HepG2 (cell line): ENCODE data around the gene TOP1. TPM values are rescaled to one million over a fixed set of nuclear protein-coding genes. Genes with fewer than 3 reads are reported as not detected.

Source experiments
- ARID3A ChIP-seq: IDR thresholded peaks from 2 replicates; pipeline ENCODE4 v1.6.1; 2012; ENCODE audit warnings: low read depth, low read length, improper control_type of control experiment
- CBX1 ChIP-seq: IDR thresholded peaks from one replicate; pipeline ENCODE4 v1.6.1; 2016; ENCODE audit warnings: antibody characterized with exemption, low read depth
- ELF1 ChIP-seq: sonication (generic); formaldehyde crosslinking; IDR thresholded peaks from 2 replicates; pipeline ENCODE4 v1.4.0; 2020; ENCODE audit warnings: missing genetic modification reagents
- FOSL1 ChIP-seq: sonication (generic); formaldehyde crosslinking; IDR thresholded peaks from 2 replicates; pipeline ENCODE4 v1.9.0; 2021; ENCODE audit warnings: missing genetic modification reagents, borderline replicate concordance
- GMEB1 ChIP-seq: sonication (generic); formaldehyde crosslinking; IDR thresholded peaks from 2 replicates; pipeline ENCODE4 v1.5.1; 2020; ENCODE audit warnings: missing genetic modification reagents, mild to moderate bottlenecking, borderline replicate concordance
- HDAC1 ChIP-seq: sonication (generic); formaldehyde crosslinking; IDR thresholded peaks from 2 replicates; pipeline ENCODE4 v1.5.1; 2020; ENCODE audit warnings: mild to moderate bottlenecking, missing genetic modification reagents
- KLF16 ChIP-seq, 2 experiments: sonication (generic) in 1 of 2; formaldehyde crosslinking in 1 of 2; IDR thresholded peaks; 2 replicates each; pipeline versions ENCODE4 v1.6.1 to v1.8.0; 2016 to 2023; ENCODE audit warnings: missing genetic modification reagents in 2 of 2, missing compliant biosample characterization in 1 of 2
- PAF1 ChIP-seq: IDR thresholded peaks from 2 replicates; pipeline ENCODE4 v1.6.1; 2016; ENCODE audit warnings: missing genetic modification reagents, missing compliant biosample characterization
- SMARCE1 ChIP-seq: fragments of 450-650 bp; IDR thresholded peaks from 2 replicates; pipeline ENCODE4 v1.6.1; 2017; ENCODE audit warnings: borderline replicate concordance
- TFE3 ChIP-seq: IDR thresholded peaks from 2 replicates; pipeline ENCODE4 v1.6.1; 2016
- ZNF24 ChIP-seq: fragments of 450-650 bp; IDR thresholded peaks from 2 replicates; pipeline ENCODE4 v1.6.1; 2017; ENCODE audit warnings: antibody characterized with exemption, mild to moderate bottlenecking
- ZNF609 ChIP-seq: sonication (generic); formaldehyde crosslinking; IDR thresholded peaks from 2 replicates; pipeline ENCODE4 v1.4.0; 2020; ENCODE audit warnings: mild to moderate bottlenecking, missing genetic modification reagents, borderline replicate concordance
- ZZZ3 ChIP-seq: sonication (generic); formaldehyde crosslinking; IDR thresholded peaks from 2 replicates; pipeline ENCODE4 v1.4.0; 2020; ENCODE audit warnings: missing genetic modification reagents, mild to moderate bottlenecking, borderline replicate concordance
- polyA plus RNA-seq, 8 experiments: library from polyadenylated mRNA; depleted of rRNA in 3 of 8; stranded (reverse) in 7 of 8; unstranded in 1 of 8; fragments of >200 nt; fragmentation: Illumina TruSeq in 4 of 8; extraction: Trizol in 4 of 8; gene quantifications; 2 replicates each; pipeline versions ENCODE4 v1.2.1 to v1.2.3, GENCODE V29; 2011 to 2016; ENCODE audit warnings: low read depth in 4 of 8, missing spikeins in 1 of 8, mixed read lengths in 1 of 8; ENCODE audit not compliant: insufficient read depth in 1 of 8
- total RNA-seq, 5 experiments: library from RNA; depleted of rRNA; stranded (reverse); fragments of >200 nt; fragmentation: Illumina TruSeq; extraction: Trizol; gene quantifications; 2 replicates each; pipeline ENCODE4 v1.2.3, GENCODE V29; 2016; ENCODE audit warnings: low read depth in 1 of 5
- TF ChIP-seq, protein P1 (sequence below): sonication (generic); IDR thresholded peaks from 2 replicates; pipeline ENCODE4 v1.6.1; 2016; ENCODE audit warnings: low read depth, borderline replicate concordance
- TF ChIP-seq, protein P2 (sequence below): sonication (generic); formaldehyde crosslinking; IDR thresholded peaks from 2 replicates; pipeline ENCODE4 v1.4.0; 2020; ENCODE audit warnings: missing genetic modification reagents, low read depth, mild to moderate bottlenecking, borderline replicate concordance

TOP1 gene
- total and polyA plus RNA-seq, 2 of the 13 experiments (the other 11 are each of a cell fraction or from before 2014, with no cell fraction given) = 10.2 to 19.4 TPM

GRCh38 chr20:41003143-41003935 lies 25.3 kb upstream of the TOP1 start (continued):
- TF ChIP-seq ARID3A (peak; percentile 93), PAF1 (CRISPR knock-in tag) (no peak), CBX1 (peak; percentile 54), ZNF24 (peak; percentile 95), KLF16 (CRISPR knock-in tag; IDR thresholded peaks at IDR 0.05) (peak in 1 of 2 experiments; percentile 93; a peak in 1 of 4 replicates), ZNF609 (peak; percentile 99), SMARCE1 (no peak), HDAC1 (CRISPR knock-in tag) (peak; percentile 92), ELF1 (CRISPR knock-in tag) (peak; percentile 84), FOSL1 (CRISPR knock-in tag) (peak; percentile 82), GMEB1 (peak; percentile 63), TFE3 (CRISPR knock-in tag) (peak; percentile 97), ZZZ3 (peak; percentile 63; the same call in 1 of the 2 replicates)
- TF ChIP-seq, protein P1, sequence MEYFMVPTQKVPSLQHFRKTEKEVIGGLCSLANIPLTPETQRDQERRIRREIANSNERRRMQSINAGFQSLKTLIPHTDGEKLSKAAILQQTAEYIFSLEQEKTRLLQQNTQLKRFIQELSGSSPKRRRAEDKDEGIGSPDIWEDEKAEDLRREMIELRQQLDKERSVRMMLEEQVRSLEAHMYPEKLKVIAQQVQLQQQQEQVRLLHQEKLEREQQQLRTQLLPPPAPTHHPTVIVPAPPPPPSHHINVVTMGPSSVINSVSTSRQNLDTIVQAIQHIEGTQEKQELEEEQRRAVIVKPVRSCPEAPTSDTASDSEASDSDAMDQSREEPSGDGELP = peak; percentile 82; the same call in 1 of the 2 replicates
- TF ChIP-seq, protein P2, sequence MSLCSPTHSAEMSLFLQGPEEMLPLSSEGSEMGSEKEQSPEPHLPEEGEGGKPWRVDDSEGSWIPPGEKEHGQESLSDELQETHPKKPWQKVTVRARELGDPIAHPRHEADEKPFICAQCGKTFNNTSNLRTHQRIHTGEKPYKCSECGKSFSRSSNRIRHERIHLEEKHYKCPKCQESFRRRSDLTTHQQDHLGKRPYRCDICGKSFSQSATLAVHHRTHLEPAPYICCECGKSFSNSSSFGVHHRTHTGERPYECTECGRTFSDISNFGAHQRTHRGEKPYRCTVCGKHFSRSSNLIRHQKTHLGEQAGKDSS = peak; percentile 82; the same call in 1 of the 2 replicates
